H1 (cell line): ENCODE results near the gene BTBD7. TPM values are rescaled to one million over a fixed set of nuclear protein-coding genes. Genes with fewer than 3 reads are reported as not detected.

Source experiments
- BCL11A ChIP-seq, 2 experiments: IDR thresholded peaks; one replicate each; pipeline ENCODE4 v1.6.1; 2011; ENCODE audit warnings: low read depth in 2 of 2, low read length in 2 of 2, mild to moderate bottlenecking in 2 of 2
- SP4 ChIP-seq: IDR thresholded peaks from 2 replicates; pipeline ENCODE4 v1.6.1; 2012; ENCODE audit warnings: low read length, inconsistent platforms
- TBP ChIP-seq: IDR thresholded peaks from 2 replicates; pipeline ENCODE4 v1.6.1; 2011; ENCODE audit warnings: low read depth, low read length, improper control_type of control experiment
- ZNF274 ChIP-seq: IDR thresholded peaks from 2 replicates; pipeline ENCODE4 v1.7.0; 2012; ENCODE audit warnings: low read length, borderline replicate concordance; ENCODE audit errors: extremely low read depth
- polyA plus RNA-seq, 7 experiments: library from polyadenylated mRNA; depleted of rRNA in 3 of 7; stranded (reverse) in 5 of 7; unstranded in 2 of 7; fragments of >200 nt in 5 of 7; fragments of 200-250 nt in 2 of 7; gene quantifications; 1 replicate in 5 of 7; 2 replicates in 1 of 7; 4 replicates in 1 of 7; pipeline versions ENCODE4 v1.2.1 to v1.2.3, GENCODE V29; 2011 to 2013; ENCODE audit warnings: missing spikeins in 2 of 7, mixed read lengths in 2 of 7
- total RNA-seq: library from RNA; stranded (reverse); fragmentation: NEBNext Ultra II Directional; extraction: Animal tissue kit (Norgen Biotek cat#: 25700); gene quantifications from 2 replicates; pipeline ENCODE4 v1.2.1, GENCODE V29; 2021
- TF ChIP-seq, protein P1 (sequence below): IDR thresholded peaks from 2 replicates; pipeline ENCODE4 v1.6.1; 2012; ENCODE audit warnings: inconsistent platforms

Gene BTBD7
- total and polyA plus RNA-seq, 2 of the 8 experiments (the other 6 are each of a cell fraction or from before 2014, with no cell fraction given), result 12.1 to 46.1 TPM

DNA sequence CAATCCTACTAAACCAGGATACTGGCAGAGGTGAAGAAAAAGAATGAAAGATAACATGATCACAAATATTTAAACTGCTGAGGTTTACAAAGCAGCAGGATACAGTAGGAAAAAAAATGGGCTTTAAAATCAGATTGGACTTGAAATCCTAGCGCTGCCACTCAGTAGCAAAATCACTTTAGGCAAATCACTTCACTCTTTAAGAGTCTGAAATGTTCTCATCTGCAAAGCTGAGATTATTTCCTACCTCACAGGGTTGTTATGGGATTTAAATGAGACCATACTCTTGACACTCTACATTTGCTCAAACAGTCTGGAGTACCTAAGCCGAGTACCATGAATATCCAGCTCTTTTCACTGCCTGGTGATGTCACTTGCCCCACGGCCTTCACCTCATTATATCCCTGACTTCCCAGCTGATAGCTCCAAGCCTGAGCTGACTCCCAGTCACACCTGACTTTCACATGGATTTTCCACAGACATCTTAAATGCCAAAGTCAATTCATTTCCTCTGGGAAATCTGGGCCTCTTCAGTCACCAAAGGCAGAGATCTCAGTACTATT, 65.6 kb downstream of the BTBD7 start (continued):
- no peak for TF ChIP-seq ZNF274
- TF ChIP-seq SP4, result no peak
- TF ChIP-seq BCL11A (IDR thresholded peaks at IDR 0.05; ENCODE audit: low read depth in 2 of 2, low read length in 2 of 2), result no peak
- TF ChIP-seq, protein P1, sequence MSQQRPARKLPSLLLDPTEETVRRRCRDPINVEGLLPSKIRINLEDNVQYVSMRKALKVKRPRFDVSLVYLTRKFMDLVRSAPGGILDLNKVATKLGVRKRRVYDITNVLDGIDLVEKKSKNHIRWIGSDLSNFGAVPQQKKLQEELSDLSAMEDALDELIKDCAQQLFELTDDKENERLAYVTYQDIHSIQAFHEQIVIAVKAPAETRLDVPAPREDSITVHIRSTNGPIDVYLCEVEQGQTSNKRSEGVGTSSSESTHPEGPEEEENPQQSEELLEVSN, result no peak
- no peak for TF ChIP-seq TBP
